Occipital lobe (tissue), 2 donors: ENCODE measurements around the gene TEX29. TPM values are rescaled to one million over a fixed set of nuclear protein-coding genes. Genes with fewer than 3 reads are reported as not detected.

ENCODE experiments used
- DNase-seq: peaks from one replicate; lab custom pipeline; 2025; lab: John Stamatoyannopoulos, UW
- total RNA-seq: library from RNA; depleted of rRNA; stranded (reverse); fragments of >200 nt; gene quantifications from one replicate; pipeline ENCODE4 v1.2.3, GENCODE V29; 2014

TEX29 gene
- not detected for total RNA-seq

DNA sequence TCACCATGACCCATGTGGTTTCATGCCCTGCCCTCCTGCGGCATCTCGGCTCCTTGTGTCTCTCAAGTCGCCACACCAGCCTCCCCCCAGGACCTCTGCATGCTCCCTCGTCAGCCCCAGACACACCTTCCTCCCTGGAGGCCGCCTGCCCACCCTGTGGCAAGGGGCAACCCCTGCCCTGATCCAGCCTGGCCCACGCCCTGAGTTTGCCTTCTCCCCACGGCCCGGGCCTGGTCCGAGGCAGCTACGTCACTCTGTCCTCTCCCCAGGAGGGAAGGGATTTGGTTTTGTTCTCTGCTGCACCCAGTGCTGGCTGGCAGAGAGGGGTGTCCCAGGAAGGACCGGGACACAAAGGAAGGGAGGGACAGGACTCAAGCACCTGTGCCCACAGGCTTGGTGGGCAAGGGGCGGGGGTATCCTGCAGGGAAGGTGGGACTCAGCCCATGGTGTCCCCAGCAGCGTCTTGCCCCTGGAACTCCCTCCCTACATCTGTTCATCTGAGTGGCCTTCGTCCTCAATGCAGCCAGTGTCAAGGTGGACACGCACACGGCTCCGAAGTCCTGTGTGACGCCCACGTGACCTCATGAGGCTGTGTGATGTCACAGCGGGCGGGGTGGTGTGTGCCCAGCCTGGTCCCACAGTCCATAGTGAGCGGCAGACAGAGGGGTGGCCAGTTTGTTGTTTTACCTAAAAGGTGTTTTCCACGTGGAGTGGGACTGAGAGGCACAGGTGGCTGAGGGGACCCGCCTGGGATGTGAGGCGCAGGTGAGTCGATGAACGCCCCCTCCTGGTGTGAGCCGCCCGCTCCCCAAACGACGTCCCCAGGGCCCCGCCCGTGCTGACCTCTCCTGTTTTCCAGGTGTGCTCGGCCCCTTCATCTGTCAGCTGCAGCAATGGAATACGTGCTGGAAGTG, at the start of gene TEX29:
TSS of gene TEX29 (plus strand) at position 645 of the 914 bp plus-strand sequence. CDS start at position 894, 249 bp downstream.
- no peak for DNase-seq

DNA sequence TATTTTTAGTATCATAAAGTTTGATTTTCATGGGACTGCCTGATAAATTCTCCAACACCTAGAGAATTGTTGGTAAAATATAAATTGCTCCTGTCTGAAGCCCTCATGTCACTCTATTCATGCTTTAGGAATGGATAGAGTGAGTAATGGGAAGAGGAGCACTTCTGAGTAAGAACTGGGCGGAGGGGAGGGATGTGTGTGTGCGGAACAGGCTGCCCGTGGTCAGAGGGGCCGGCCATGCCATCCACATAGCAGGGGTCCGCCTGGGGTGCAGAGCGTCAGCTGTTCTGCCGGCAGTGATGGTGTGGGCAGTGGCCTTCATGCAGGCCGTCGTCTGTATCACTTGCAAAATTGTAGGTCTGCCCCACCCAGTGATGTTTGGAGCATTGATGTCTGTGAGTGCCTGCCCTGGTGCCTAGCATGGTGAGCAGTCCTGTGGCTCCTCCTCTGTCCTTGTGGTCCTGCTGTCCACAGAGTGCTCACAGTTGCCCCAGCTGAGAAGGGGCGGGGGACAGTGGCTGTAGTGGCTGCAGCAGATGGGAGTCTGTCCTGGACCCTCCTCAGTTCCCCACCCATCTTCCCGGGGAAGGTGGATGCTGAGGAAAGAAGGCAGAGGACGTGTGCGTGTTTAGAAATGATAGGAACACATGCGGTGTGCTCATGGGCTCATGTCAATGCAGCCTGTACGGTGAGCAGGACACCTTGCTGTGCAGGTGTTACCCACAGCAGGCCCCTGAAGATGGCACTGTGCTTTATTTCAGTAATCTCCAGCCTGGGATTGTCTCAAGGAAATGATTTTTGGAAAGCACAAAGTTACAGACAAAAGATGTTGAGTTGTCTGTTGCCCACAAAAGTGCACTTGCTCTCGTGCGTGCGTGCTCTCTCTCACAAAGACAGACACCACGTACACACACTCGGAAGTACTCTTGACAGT, 49.4 kb upstream of the TEX29 start:
- DNase-seq: no peak

DNA sequence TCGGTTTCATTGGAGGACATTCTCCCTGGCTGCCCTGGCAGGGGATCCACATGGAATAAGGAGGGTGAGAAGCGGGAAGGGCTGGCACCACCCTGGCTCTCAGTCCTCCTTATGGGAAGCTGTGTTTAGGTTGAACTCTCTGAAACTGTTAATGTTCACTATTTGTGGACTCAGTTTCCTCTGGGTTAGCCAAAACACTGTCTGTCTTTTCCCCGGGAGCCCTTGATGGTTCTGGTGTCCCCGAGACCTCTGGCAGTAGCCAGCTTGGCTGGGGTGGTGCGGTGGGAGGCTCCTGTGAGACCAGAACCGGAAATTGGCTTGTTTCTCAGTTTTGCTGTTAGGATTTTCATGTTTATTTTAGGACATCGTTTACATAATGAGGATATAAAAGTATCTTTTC, 48.3 kb upstream of the TEX29 start:
- DNase-seq: no peak

DNA sequence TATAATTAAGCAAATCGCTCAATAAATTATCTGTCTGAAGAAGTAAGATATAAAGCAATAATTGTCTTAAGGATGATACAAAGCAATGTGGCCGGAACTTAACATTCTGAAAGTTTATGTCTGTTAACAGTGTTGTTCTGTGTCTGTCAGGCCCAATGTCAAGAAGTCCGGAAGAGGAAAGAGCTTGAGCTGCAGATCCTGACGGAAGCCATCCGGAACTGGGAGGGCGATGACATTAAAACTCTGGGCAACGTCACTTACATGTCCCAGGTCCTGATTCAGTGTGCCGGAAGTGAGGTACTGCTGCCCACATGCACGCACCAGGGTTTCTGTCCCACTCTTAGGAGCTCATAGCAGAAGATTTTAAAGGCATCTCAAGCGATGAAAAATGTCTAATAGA, 45.1 kb upstream of the TEX29 start:
- DNase-seq: no peak

DNA sequence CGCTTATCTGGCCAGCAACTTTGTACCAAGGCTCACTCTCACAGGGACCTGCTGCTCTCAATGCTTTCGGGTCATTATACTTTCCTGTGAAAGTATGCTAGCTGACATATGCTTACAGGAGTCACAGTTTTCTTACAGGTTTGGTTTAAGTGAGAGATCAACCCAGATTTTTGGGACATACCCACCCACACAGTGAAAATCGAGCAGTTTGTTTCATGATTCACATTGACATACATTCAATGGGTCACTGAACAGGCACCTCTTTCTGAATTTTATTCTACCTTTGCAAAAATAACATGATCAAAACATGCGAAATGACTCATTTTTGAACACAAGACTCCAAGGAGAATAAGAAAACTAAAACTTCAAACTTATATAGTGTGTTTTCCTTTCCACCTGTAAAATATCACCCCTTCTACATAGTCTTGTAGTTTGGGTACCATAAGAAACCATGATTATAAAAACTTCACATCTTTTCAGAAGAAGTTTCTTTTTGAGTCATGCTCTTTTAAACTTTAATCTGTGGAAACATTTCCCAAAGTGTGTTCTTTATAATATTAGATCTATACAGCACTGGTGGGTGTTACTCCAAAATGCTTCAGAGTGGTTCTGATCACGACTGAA, 44.3 kb upstream of the TEX29 start:
- DNase-seq: no peak

DNA sequence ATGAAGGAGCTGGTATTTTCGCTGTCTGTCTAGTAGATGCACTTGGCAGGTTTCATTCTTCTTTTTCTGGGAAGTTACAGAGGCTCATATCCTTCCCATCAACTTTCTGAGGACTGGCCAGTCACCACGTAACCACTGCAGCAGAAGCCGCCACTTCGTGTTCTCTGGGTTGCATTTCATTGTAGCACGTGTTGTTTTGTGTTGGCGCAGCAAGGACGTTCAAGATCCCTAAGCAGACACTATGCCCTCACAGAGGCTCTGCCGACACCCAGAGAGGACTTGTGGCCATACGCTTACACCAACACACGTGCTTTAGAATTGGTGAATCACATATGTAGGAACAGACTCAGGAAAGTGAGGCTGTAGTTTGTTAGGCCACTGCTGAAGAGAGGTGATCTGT, 42.2 kb upstream of the TEX29 start:
- no peak for DNase-seq

DNA sequence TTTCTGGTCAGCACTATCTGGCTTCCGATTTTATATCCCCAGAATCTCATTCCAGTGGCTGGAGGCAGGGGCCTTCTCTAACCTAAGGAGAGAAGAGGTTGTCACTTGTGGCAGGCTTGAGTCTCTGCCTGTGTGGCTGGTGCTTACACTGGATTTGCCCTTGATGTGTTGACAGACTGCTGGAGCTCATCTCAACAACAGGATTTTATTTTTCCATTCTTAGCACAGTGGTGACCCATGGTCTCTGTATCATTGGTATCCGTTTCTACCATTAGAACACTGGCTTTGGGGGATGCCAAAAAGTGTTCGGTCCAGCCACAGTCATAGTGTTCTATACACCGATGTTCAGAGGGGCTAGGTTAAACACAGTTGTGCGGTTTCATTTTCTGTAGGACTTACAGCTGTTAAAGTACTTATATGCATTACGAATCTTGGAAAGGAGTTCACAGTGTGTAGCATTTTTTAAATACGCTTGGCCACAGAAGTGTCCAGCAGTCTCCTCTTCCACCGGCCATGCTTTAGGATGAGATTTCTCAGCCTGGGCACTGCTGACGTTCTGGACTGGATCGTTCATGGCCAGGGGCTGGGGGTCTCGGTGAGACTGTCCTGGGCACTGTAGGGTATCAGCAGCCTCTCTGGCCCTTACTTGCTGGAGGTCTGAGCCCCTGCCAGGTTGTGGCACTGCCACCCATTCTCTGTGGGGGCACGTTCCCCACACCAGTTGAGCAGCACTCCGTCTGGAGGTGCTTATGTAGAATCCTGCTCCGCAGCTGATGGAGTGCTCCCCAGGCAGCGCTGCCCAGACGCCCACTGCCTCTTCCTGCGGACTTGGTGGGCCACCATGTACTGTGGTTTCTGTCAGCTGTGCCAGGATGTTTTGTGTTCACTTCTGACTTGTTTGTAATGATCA, 41.4 kb upstream of the TEX29 start:
- no peak for DNase-seq

DNA sequence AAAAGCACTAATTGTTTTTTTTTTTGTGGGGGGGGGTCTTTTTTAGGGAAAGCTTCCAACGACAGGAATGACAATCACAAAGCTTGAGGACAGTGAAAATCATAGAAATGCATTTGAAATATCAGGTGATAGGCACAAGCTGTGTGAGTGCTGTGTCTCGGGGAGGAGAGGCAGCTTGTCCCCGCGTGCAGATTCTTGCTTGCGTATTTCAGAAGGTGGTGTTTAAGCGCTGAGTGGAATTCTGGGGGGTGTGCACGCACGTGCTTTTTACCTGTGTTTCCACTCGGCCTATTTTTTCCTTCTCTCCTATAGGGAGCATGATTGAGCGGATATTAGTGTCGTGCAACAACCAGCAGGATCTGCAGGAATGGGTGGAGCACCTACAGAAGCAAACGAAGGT, 40.2 kb upstream of the TEX29 start:
- no peak for DNase-seq

DNA sequence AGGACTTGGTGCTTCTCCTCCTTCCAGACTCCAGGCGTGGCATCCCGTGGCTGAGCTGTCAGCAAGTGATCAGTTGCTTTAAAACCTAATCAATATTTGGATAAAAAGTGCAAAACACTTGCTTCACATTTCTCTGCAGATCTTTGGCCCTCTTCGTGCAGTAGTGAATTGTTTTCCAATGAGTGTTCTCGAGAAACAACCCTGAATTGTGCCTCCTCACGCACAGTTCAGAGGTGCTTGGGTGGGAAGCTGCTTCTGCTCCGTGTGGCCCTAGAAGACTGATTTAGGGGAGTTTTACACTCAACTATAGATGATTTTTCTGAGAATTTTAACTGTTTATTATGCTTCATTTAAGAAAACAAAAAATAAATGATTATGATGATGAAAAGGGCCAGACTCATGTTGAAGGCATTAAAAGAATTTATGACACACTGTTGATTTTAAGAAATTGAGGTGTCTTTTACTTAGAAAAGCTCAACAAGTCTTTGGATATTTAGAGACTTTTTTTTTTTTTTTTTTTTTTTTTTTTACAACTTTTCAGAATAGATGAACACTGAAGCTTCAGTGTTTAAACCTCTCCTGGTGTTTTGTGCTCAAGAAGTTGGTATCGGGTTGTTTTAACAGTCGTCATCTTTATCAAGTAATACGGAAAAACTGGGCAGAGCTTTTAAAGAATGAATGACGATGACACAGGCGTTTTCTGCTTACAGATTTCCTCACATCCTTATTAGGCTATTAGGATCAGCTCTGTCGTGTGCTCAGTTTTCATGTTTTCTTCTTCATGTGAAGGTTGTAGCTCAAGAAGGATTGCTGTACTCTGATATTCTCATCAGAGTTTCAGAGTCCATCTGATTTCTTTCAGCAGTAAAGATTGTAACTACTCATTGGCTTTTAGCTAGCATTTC, 39.5 kb upstream of the TEX29 start:
- no peak for DNase-seq

DNA sequence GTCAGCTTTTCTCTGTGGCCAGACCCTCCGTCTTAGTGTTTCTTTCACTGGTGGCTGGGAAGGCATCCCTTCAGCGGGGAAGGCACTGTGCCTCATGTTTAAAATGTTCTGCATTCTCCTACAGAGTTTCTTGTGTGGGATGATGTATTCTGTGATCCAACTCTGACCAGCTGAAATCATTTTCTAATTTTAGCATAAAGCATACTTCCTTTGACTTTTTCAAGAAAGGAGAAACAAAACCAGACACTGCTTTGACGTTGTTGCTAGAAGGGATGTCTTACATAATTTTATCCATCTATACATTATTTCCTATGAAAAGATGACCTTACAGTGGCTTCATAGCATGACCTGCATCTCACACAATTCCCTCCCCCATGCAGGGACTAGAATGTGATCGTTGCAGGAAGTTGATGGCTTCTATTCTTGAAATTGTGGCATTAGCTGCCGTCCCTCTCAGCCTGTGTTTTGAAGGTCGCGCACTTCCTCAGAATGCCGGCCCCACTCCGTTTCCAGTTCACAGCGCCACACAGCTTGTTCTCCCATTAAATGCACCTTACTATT, 38.6 kb upstream of the TEX29 start:
- no peak for DNase-seq

DNA sequence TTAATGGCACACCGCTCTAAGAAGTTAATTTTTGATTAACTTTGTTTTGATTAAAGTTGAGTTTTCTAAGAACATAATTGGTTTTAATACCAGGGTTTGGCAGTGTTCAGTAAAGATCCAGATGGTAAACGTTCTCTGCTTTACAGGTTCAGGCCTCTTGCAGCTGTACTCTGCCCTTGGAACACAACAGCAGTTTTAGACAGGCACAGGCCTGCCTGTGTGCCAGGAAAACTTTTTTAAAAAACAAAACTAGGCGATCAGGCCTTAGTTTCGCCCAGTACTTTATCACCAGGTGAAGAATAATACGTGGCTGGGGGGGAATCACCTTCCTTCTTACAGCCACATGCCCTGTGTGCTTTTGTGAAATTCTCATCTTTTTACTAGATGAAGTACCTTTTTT, 38.0 kb upstream of the TEX29 start:
- no peak for DNase-seq

DNA sequence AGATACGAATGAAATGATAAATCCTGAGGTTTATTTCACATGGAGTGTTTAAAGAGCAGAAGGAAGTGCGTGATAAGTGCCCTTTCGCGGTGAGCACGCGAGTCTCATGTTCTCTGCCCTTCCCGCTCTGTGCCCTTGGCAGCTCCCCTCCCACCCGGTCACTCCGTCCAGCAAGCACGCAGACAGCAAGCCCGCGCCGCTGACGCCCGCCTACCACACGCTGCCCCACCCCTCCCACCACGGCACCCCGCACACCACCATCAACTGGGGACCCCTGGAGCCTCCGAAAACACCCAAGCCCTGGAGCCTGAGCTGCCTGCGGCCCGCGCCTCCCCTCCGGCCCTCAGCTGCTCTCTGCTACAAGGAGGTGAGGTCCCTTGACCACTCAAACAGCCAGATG, 37.4 kb upstream of the TEX29 start:
- DNase-seq: no peak

DNA sequence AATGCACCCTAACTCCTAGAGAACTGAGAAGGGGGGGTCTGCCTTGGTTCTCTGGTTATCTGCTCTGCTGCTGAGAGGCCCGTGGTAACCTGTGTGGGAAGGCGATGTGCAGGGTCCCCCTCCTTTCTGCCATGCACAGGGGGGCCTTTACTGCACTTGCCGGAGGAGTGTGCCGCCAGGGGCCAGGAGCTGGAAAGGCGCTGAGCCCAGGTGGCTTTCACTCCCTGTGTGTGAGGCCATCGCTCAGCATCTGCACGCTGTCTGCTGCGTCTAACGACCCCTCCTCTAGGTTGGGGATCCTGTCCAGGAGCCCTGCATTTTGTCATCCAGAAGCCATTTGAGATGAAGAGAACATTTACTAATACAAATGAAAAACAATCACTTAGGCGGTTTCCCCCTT, 37.0 kb upstream of the TEX29 start:
- DNase-seq: no peak

DNA sequence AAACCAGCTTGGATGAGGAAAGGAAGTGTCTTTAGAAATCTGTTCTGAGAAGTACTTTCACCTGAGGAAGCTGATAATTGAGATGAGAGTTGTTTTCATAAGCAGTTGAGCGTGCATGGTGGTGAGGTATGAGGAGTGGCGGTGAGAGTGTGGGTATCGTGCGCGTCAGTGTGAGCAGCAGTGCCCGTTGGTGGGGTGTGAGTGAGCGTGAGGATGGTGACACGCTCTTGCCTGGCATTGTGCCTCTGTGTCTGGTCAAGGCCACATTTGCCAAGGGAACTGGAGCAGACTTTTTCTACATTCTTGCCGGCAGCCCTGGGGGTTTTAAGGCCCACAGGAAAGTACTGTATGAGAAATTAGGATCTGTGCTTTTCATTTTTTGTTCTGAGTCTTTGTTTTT, 36.5 kb upstream of the TEX29 start:
- no peak for DNase-seq

DNA sequence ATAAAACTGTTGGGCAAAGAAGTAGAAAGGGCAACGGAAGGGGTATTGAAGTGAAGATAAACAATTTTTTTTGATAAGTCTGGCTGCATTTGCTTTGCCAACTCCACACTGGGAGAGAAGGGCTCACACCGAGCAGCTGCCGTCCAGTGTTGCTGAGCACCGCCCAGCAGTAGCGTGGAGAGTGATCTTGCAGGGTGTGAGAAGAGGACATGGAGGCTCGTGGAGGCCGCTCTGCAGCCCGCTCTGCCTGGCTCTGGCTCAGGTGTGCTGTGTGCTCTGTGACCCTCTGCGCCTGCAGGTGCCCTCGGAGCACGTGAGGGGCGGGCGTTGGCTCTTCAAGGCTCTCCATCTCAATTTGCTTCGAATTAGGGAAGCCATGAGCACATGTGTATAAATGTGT, 35.9 kb upstream of the TEX29 start:
- DNase-seq: no peak

DNA sequence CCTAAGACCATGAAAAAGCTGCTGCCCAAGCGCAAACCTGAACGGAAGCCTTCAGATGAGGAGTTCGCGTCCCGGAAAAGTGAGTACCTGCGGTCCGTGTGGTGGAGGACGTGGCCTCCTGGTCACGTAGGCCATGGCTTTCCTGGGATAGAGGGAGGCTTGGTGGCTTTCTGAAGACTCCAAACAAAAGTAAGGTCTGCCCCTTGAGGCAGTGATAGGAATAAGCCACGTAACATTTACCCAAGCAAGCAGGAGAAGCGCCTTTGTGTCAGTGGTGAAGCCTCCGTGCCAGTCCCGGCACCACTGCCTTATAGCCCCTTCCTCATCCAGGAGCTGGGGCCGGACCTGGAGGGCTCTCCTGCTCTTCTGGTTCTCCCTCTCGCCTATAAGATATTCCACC, 34.3 kb upstream of the TEX29 start:
- DNase-seq: no peak

DNA sequence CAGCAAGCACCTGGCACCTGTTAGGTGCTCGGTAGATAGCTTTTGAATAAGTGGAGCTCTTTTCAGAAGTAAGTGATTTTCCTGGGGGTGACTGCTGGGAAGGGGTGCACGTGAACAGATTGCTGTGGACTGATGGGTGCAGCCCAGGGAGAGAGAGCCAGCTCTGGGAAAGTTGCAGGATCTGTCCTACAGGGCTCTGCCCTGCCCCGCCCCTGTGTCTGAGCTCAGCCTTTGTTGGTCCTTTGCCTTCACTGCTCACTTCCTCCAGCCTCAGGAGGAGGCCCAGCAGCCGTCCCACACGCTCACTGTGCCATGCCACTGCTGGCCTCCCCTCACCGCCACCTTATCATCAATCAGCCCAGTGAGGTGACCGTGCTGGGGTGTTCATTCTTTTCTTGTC, 33.7 kb upstream of the TEX29 start:
- no peak for DNase-seq

DNA sequence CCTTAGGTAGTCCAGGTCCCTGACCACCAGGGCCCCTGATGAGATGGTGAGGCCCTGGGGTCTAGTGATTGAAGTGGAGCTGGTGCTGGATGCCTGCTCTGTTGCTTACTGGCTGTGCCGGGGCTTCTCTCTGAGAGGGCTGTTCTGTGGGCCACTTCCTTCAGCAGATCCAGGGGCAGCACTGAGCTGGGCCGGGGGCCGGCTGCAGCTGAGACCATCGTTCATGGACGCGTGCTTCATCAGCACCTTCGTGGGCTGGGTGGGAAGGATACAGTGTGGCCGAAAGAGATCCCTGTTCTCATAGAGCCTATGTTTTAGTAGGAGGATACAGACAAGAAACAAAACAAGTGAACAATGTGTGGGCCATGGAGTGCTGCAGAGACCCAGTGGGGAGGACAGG, 33.2 kb upstream of the TEX29 start:
- no peak for DNase-seq

DNA sequence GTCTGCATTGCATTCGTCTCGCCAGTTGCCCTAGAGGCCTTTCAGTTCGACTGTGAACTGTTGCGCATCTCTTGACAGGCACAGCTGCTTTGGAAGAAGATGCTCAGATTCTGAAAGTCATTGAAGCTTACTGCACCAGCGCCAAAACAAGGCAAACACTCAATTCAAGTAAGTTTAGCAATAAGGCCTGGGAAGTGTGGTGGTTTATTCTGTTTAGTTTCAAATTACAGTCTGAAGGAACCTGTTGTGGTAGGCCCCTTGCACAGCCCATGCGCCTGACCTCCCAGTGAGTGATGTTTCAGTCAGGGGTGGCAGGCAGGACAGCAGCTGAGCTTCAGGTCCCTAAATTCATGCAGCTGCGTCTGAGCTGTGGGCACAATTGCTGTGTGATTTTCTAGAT, 32.2 kb upstream of the TEX29 start:
- no peak for DNase-seq

DNA sequence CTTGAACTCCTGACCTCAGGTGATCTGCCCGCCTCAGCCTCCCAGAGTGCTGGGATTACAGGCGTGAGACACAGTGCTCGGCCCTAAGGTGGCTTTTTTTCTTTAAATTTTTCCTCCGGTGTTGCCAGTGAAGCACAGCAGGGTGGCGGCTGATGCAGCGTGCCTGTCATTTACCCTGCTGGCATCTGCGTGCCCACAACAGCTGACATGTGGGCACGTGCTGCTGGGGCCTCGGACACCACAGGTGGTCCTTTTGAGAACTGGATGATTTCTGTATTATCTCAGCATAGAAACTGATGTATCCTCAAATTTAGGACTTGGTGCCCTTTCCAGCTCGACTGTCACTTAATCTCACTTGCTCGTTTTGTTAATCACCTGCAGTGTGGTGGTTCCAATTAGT, 31.2 kb upstream of the TEX29 start:
- DNase-seq: no peak
